ENCODE data around the gene C16orf74. TPM values are rescaled to one million over a fixed set of nuclear protein-coding genes. Genes with fewer than 3 reads are reported as not detected.

C16orf74 gene
- total RNA-seq, 1 experiment from 2014 or later: 44.3 TPM

GRCh38 chr16:85784813-85785212 is 33.9 kb upstream of the C16orf74 start:
- POLR2A ChIA-PET (ENCODE audit: unreplicated experiment): no interaction called here
- no TSS peak for BruUV-seq (replicated peaks)
- intact Hi-C loops (cut with micrococcal nuclease; ENCODE audit: unreplicated experiment): no loop called here
- H3K27me3 ChIP-seq (ENCODE audit: insufficient read depth, low read depth): no peaks in the 10 kb centered on the region
- H3K4me3 ChIP-seq: no peak overlapping the region
- H3F3A ChIP-seq (ENCODE audit: insufficient read depth, low read depth): peaks cover 9% of the 10 kb centered on the region; the same call in 1 of the 2 replicates
- H3K9me3 ChIP-seq (ENCODE audit: insufficient read depth, low read depth): no peaks in the 10 kb centered on the region
- TF ChIP-seq EZH2 (IDR thresholded peaks at IDR 0.05; ENCODE audit: low read depth) (no peak), CTCF (conservative IDR thresholded peaks at IDR 0.05) (no peak)
- no peak overlapping the region for H2AFZ ChIP-seq
- peaks cover 8% of the 10 kb centered on the region; the same call in 1 of the 2 replicates for H3K79me2 ChIP-seq (ENCODE audit: low read depth)
- H4K20me1 ChIP-seq (ENCODE audit: insufficient read depth): peaks cover 36% of the 10 kb centered on the region
- H3K4me2 ChIP-seq: no peak overlapping the region
- CTCF ChIA-PET: no interaction called here
- H3K36me3 ChIP-seq (ENCODE audit: low read depth): peaks cover 26% of the 10 kb centered on the region
- no peaks in the 10 kb centered on the region for H3K4me1 ChIP-seq (replicated peaks; ENCODE audit: insufficient read depth)
- no peaks in the 10 kb centered on the region for H3K9me2 ChIP-seq (ENCODE audit: insufficient read depth)
- no peak overlapping the region for H3K27ac ChIP-seq
- DNase-seq: no peak

DNA sequence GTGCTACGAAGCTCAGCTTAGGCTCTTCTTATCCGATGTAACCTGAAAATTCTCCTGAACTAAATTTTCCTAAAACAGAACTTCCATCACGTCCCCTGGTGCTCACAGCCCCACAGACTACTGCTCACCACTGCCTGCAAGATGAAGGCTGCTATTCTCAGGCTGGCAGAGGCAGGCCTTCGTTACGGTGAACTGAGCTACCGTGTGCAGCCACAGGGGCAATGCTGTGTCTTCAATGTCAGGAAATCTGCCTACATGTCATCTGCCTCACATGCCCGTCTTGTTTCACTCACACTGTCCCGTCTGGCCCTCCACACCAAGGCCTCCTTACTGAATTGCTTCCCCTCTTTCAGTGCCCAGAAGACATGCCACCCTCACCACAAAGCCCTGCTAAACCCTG is 32.5 kb upstream of the C16orf74 start:
- CTCF ChIA-PET: no interaction called here
- no TSS peak for BruUV-seq (replicated peaks)
- peaks cover 8% of the 10 kb centered on the region; the same call in 1 of the 2 replicates for H3K79me2 ChIP-seq (ENCODE audit: low read depth)

DNA sequence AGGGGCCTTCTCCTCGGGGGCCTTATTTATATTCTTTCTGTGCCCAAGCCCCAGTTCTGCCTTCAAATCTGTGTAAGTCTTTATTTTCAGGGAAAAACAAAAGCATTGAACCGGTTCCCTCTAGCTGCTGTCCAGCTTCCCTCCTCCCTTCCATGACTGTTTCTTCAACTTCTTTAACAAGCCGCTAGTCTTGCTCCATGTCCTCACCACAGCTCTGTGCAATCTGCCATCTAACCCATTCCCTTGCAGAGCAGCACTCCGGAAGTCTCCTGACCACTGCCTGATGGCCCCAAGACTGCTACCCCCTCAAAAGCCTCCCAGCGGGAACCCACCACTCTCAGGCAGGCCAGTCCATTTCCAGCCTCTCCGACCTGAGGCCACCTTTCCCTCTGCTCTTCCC is 31.6 kb upstream of the C16orf74 start:
- peaks cover 31% of the 10 kb centered on the region for H4K20me1 ChIP-seq (ENCODE audit: insufficient read depth)
- TF ChIP-seq CTCF (conservative IDR thresholded peaks at IDR 0.05) (no peak), EZH2 (IDR thresholded peaks at IDR 0.05; ENCODE audit: low read depth) (no peak)
- POLR2A ChIA-PET (ENCODE audit: unreplicated experiment): no interaction called here

More for the DNA sequence above, 32.5 kb upstream of the C16orf74 start:
- Histone ChIP-seq H3K27ac (no peak overlapping the region), H3K27me3 (ENCODE audit: insufficient read depth, low read depth) (no peaks in the 10 kb centered on the region), H3K4me2 (no peak overlapping the region), H3K9me2 (ENCODE audit: insufficient read depth) (no peaks in the 10 kb centered on the region), H3K36me3 (ENCODE audit: low read depth) (peaks cover 22% of the 10 kb centered on the region), H2AFZ (no peak overlapping the region), H3K4me3 (no peak overlapping the region), H3K9me3 (ENCODE audit: insufficient read depth, low read depth) (no peaks in the 10 kb centered on the region), H4K20me1 (ENCODE audit: insufficient read depth) (peaks cover 31% of the 10 kb centered on the region), H3K4me1 (replicated peaks; ENCODE audit: insufficient read depth) (peaks cover 8% of the 10 kb centered on the region), H3F3A (ENCODE audit: insufficient read depth, low read depth) (peaks cover 23% of the 10 kb centered on the region)
- POLR2A ChIA-PET (ENCODE audit: unreplicated experiment): no interaction called here
- TF ChIP-seq EZH2 (IDR thresholded peaks at IDR 0.05; ENCODE audit: low read depth) (no peak), CTCF (conservative IDR thresholded peaks at IDR 0.05) (no peak)
- intact Hi-C loops (cut with micrococcal nuclease; ENCODE audit: unreplicated experiment): no loop called here
- no peak for DNase-seq

More for the DNA sequence above, 31.6 kb upstream of the C16orf74 start:
- H3K27ac ChIP-seq: no peak overlapping the region
- no peak overlapping the region for H3K4me2 ChIP-seq
- no peak overlapping the region for H3K4me3 ChIP-seq
- H3K4me1 ChIP-seq (replicated peaks; ENCODE audit: insufficient read depth): peaks cover 17% of the 10 kb centered on the region
- no TSS peak for BruUV-seq (replicated peaks)
- intact Hi-C loops (cut with micrococcal nuclease; ENCODE audit: unreplicated experiment): no loop called here
- H3K36me3 ChIP-seq (ENCODE audit: low read depth): peaks cover 16% of the 10 kb centered on the region; the same call in 1 of the 2 replicates
- CTCF ChIA-PET: no interaction called here
- no peak overlapping the region for H2AFZ ChIP-seq
- H3K79me2 ChIP-seq (ENCODE audit: low read depth): peaks cover 8% of the 10 kb centered on the region; the same call in 1 of the 2 replicates
- no peaks in the 10 kb centered on the region for H3K9me3 ChIP-seq (ENCODE audit: insufficient read depth, low read depth)
- H3K9me2 ChIP-seq (ENCODE audit: insufficient read depth): no peaks in the 10 kb centered on the region
- H3F3A ChIP-seq (ENCODE audit: insufficient read depth, low read depth): peaks cover 31% of the 10 kb centered on the region
- H3K27me3 ChIP-seq (ENCODE audit: insufficient read depth, low read depth): no peaks in the 10 kb centered on the region
- no peak for DNase-seq
